ENCODE measurements around the gene ALOX5AP.
A peak's percentile ranks its signal among the peaks of the same experiment; 100 is the strongest.

The ALOX5AP gene

GRCh38 chr13:30714629-30715371 lies 20.5 kb upstream of the ALOX5AP start:
- DNase-seq (ENCODE audit: low read depth) = no peak

- no peak for DNase-seq (ENCODE audit: low read depth)
Measured at GRCh38 chr13:30715372-30715756, 20.0 kb upstream of the ALOX5AP start.

- DNase-seq (ENCODE audit: low read depth) = no peak
Measured at GRCh38 chr13:30715837-30716236, 19.5 kb upstream of the ALOX5AP start.

GRCh38 chr13:30718661-30719524 lies 16.4 kb upstream of the ALOX5AP start:
- peak; percentile 69 for DNase-seq (ENCODE audit: low read depth)

GRCh38 chr13:30719525-30719914 lies 15.8 kb upstream of the ALOX5AP start:
- no peak for DNase-seq (ENCODE audit: low read depth)

- DNase-seq (ENCODE audit: low read depth) = no peak
Measured at GRCh38 chr13:30720172-30720869, 15.0 kb upstream of the ALOX5AP start.

GRCh38 chr13:30721936-30722335 lies 13.4 kb upstream of the ALOX5AP start:
- no peak for DNase-seq (ENCODE audit: low read depth)

GRCh38 chr13:30722361-30722760 lies 13.0 kb upstream of the ALOX5AP start:
- no peak for DNase-seq (ENCODE audit: low read depth)

- DNase-seq (ENCODE audit: low read depth) = no peak
Measured at GRCh38 chr13:30724778-30725177, 10.6 kb upstream of the ALOX5AP start.

GRCh38 chr13:30725326-30726085 lies 9.8 kb upstream of the ALOX5AP start:
- DNase-seq (ENCODE audit: low read depth) = no peak

- no peak for DNase-seq (ENCODE audit: low read depth)
Measured at GRCh38 chr13:30726192-30726591, 9.2 kb upstream of the ALOX5AP start.

- no peak for DNase-seq (ENCODE audit: low read depth)
Measured at GRCh38 chr13:30727491-30728355, 7.6 kb upstream of the ALOX5AP start.

- no peak for DNase-seq (ENCODE audit: low read depth)
Measured at GRCh38 chr13:30729801-30730200, 5.5 kb upstream of the ALOX5AP start.

GRCh38 chr13:30730526-30730925 lies 4.8 kb upstream of the ALOX5AP start:
- no peak for DNase-seq (ENCODE audit: low read depth)

- no peak for DNase-seq (ENCODE audit: low read depth)
Measured at GRCh38 chr13:30731361-30732045, 3.8 kb upstream of the ALOX5AP start.

- no peak for DNase-seq (ENCODE audit: low read depth)
Measured at GRCh38 chr13:30732046-30732390, 3.3 kb upstream of the ALOX5AP start.

GRCh38 chr13:30734439-30734838 lies 904 bp upstream of the ALOX5AP start:
- no peak for DNase-seq (ENCODE audit: low read depth)

GRCh38 chr13:30735872-30736175 lies 481 bp downstream of the ALOX5AP start:
- DNase-seq (ENCODE audit: low read depth) = no peak

- DNase-seq (ENCODE audit: low read depth) = no peak
Measured at GRCh38 chr13:30736461-30737320, 1.3 kb downstream of the ALOX5AP start.
